Measurements from ENCODE around the gene UBASH3B.
A peak's percentile ranks its signal among the peaks of the same experiment; 100 is the strongest.

UBASH3B gene

DNA sequence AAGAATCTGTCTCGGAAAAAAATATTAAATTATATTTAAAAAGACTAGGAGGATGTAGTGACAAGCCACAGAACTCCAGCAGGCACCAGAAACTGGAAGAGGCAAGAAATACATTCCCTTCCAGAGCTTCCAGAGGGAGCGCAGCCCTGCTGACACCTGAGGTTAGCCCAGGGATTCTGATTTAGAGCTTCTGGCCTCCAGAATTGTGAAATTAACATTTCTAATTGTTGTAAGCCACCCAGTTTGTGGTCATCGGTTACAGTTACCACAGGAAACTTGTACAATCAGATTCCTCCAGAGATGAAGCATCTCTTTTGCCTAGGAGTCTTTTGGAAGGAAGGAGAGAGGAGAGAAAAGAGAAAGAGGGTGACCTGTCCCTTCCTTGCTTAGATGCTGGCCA lies 6.4 kb upstream of the UBASH3B start:
- no peak for DNase-seq

DNA sequence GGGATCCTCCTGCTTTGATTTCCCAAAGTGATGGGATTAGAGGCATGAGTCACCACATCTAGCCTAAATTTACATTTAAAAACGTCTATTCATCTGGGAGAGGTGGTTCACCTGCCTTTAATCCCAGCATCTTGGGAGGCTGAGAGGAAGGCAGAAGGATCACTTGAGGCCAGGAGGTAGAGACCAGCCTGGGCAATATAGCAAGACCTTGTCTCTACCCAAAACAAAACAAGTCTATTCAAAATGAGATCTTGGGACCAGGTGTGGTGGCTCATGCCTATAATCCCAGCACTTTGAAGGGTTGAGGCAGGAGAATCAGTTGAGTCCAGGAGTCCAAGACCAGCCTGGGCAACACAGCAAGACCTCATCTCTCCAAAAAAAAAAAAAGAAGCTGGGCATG lies 4.9 kb upstream of the UBASH3B start:
- no peak for DNase-seq

GRCh38 chr11:122652495-122652894 lies 3.0 kb upstream of the UBASH3B start:
- no peak for DNase-seq

DNA sequence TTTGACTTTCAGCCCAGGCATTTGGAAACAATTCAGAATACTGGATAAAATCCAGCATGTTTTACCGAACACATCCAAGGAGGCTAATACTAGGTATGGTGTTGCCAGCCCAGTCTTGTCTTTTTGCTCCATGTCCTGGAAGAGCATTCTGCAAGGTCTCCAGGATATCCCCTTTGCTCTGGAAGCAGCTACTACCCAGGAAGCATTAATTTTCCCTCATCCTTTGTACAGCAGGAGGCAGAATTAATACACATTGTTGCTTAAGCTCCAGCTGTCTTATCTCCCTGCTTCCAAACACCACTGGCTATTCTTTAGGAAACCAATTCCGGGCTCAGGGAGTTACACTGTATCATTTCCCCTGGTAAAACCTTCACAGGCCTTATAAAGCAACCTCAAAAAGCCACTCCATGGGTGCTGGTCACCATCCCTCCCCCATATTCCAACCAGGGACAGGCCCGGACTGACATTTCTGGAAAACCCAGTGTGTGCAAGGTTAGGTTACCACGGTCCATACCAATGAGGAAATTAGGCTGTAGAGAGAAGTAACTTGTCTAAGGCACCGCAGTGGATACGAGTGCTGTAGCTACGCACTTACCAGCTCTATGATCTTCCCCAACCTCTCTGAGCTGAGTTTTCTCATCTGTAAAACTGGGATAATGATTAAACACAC lies 1.5 kb upstream of the UBASH3B start:
- DNase-seq, result no peak

DNA sequence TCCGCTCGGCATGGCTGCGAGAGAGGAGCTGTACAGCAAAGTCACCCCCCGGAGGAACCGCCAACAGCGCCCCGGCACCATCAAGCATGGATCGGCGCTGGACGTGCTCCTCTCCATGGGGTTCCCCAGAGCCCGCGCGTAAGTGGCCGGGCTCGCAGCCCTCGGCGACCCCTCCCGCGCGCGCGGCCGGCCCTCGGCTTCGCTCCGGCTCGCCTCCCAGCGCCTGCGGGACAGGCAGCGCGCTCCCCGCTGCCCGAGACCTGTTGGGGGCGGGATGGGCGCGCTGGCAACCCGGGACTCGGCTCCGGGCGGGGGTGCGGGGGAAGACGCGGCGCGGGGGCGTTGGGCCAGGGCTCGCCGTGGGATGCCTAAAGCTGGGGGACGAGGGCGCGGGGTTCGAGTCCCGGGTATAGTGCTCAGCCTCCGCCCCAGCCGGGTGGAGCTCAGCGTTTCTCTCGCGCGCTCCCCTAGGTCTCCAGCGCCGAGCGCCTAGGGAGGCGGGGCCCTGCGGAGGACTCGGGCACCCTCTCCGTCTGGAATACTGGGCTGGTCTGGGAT lies 630 bp downstream of the UBASH3B start:
- DNase-seq, result peak; percentile 67

- no peak for DNase-seq
These were observed 1.1 kb downstream of the UBASH3B start for GRCh38 chr11:122656631-122657101.

GRCh38 chr11:122659676-122660554 lies 4.4 kb downstream of the UBASH3B start:
- DNase-seq, result no peak

DNA sequence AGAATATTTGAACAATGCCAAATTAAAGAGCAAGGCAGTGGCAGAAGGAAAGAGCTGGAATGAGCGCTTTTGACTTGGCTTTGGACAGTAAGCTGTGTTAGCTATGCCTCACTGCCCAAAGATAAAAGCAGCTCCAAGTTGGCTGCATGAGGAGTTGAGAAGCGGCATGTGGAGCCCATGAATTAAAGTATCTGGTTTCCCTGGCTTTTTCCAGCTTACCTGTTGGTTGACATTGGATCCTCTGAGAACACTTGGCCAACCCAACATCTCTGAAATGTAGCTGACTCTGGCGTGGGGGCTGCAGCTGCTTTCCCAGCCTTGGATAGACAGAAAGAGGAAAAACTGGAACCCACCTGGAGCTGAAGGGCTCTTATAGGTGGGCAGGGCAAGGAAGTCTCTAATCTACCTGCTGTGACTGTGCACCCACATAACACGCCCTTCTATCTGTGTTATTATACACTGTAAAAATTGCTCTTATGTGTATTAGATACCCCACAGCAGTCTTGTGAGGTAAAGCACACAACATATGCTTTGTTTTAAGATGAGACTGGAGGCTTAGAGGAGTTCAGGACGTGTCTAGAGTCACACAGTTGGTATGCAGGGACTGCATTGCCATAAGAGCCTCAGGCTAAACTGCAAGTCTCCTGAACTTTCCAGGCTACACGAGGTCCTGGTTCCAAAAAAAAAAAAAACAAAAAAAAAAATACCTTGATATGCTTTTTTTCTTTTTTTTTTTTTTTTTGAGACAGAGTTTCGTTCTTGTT lies 5.8 kb downstream of the UBASH3B start:
- peak; percentile 81 for DNase-seq

GRCh38 chr11:122663056-122663740 lies 7.7 kb downstream of the UBASH3B start:
- DNase-seq, result no peak

DNA sequence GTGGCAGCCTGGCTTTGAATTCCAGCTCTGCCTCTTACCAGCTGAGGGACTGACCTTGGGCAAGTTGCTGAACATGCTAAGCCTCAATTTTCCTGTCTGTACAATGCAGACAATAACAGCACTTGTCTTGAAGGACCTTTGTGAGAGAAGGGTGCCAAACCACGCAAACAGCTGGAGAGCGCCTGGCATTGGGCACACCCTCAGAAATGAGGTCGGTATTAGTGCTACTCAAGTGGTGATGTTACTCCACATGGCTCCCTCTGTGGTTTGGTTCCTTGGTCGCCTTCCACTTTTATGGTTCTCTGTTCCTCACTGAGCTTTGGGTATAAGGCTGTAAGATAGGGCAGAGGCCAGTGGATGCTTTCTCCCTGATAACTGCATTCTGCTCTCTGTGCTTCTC lies 8.2 kb downstream of the UBASH3B start:
- no peak for DNase-seq

DNA sequence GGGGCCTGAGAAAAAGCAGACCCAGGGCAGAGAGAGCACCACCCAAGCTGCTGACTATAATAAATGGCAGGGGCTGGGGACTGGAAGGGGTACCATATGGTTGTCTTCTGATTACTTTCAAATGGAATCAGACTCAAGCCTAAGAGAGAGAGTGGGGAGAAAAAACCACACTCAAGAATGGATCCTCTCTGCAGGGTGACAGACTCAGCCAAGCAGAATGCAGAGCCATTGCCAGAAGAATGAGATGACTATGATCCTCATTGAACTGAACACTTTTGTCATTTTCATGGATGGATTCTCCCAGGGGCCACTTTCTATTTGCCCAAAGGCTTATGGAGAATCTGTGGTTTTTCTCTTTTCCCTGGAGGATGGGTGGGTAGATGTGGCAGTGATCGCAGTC lies 8.7 kb downstream of the UBASH3B start:
- no peak for DNase-seq

DNA sequence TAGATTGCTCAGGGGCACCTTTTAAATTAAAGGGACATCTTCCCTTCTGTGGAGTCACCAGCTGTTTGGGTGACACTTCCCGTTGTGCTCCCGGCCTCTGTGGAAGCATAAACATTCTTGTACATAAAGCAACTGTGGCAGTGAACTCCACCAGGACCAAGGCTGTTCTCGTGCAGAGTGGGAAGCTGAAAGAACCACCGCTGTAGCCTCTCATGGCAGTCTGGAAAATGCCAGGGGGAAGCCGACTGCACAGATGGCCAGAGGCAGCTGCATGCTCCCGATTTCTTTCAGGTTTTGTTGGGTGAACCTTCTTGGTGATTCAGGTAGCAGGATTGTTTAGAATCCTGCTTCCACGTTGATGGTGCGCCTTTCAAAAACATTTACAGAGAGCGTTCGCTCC lies 10.3 kb downstream of the UBASH3B start:
- no peak for DNase-seq

DNA sequence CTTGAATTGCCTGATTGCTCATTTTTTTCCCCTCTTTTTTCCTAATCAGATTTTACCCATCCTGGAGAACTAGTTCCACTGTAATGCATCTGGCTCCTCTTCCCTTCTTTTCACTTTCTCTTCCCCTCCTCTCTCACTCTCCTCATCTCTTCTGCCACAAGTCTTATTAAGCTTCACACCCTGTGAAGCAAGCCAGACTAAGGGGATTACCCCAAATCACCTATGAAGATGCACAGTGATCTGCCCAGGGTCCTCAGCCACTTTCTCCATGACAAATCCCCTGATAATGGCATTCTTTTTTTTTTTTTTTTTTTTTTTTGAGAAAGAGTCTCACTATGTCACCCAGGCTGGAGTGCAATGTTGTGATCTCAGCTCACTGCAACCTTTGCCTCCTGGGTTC lies 11.2 kb downstream of the UBASH3B start:
- DNase-seq, result no peak

GRCh38 chr11:122668562-122669090 lies 13.1 kb downstream of the UBASH3B start:
- no peak for DNase-seq

GRCh38 chr11:122670131-122670530 lies 14.6 kb downstream of the UBASH3B start:
- no peak for DNase-seq

DNA sequence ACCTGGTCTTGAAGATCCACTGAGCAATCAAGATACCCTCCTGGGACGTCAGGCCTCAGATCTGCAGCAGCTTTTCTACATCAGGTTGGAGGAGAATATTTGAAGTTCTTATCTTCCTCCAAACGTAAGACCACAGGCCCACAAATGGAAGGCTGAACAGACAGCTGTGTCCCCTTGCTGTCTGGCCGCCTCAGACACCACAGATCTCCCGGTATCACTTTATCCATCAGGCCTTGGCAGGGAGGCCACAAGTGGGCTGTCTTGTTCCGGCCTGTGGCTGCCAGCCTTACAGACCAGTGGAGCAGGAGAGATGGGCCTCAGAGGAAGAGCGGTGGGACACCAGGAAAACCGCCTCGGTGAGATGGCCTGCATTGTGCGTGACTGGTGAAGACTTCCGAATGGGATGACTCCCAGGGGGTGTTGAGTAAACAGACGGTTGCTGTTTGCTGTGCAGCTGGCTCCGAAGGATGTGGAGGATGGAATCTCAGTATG lies 15.9 kb downstream of the UBASH3B start:
- no peak for DNase-seq

DNA sequence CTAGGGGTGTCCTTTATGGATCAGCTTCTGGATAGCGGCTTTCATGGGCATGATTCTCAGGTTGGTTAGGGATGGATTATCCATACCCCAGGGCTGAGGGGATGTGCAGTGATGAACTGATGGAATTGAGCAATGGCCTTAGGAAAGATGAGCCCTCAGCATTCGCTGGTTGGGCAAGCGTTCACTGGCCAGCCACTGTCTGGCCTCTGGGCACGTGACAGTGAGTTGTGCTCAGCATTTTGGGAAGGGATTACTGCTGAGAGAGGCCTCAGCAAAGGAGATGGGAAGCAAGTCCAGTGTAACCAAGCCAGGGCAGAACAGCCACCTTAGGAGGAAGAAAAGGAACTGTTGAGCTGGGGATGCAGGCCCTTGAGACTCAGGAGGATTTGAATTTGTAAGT lies 17.4 kb downstream of the UBASH3B start:
- DNase-seq, result no peak

DNA sequence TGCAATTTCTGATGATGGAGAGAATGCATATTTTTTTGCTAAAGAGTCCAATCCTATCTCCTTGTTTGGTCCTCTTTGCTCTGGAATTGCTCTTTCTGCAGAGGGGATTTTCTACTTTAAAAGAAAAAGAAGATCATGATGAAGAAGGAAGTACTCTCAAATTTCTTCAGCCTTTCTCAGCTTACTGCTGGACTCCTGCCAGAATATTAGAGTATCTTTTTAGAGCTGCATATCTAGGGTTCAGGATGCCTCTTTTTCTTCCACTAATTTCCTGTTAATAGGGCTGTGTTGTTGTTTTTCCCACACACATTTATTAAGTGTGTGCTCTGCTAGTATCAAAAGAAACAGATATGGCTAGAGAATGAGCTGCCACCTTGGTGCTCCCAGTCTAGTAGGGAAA lies 18.2 kb downstream of the UBASH3B start:
- no peak for DNase-seq

GRCh38 chr11:122676638-122677037 lies 21.1 kb downstream of the UBASH3B start:
- no peak for DNase-seq

DNA sequence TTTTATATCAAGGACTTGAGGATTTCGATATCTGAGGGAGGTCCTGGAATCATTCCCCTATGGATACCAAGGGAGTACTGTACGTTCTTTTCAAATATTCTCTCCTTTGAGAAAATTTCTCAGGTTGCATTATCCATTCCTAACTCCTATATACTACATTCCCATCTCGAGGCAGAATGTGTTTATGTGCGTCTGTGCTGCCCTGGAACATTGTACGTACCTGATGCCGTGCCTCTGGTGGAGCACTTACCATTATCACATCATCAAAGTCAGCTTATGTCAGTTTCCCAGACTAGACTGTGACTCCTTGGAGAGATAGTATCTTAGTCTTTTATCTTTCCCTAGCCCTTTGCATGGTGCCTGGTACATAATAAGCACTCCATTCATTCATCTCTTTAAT lies 21.7 kb downstream of the UBASH3B start:
- no peak for DNase-seq

DNA sequence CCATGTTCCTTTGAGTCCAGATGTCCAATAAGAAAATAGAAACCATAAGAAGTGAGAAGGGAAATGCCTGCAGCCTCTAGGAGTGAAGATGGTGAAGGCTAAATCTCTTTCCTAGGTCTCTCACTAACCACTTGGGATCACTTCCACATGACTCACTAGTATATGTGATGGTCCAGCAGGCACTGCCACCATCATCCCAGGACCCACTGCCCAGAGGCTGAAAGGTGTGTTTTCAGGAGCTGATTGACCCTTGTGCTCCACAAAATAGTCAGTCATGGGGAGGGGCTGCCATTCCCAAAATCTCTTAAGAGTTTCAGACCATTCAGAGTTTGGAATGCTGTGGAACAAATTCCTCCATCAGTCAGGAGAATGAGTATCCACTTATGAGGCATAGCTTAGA lies 22.9 kb downstream of the UBASH3B start:
- no peak for DNase-seq

- no peak for DNase-seq
These were observed 23.9 kb downstream of the UBASH3B start for GRCh38 chr11:122679466-122679865.

All from amniotic stem cell (primary cell).